Stimulated activated CD4-positive, alpha-beta T cell treated with anti-CD3 and anti-CD28 coated beads, Interleukin-12 subunit alpha, Interleukin-12 subunit beta, amount 100 ng/mL, for 4 hours (primary cell): Measurements from ENCODE around the gene GAD1.

Experiments used
- DNase-seq: peaks from one replicate; pipeline ENCODE4 v3.0.0-alpha.2; 2020

Gene GAD1

DNA sequence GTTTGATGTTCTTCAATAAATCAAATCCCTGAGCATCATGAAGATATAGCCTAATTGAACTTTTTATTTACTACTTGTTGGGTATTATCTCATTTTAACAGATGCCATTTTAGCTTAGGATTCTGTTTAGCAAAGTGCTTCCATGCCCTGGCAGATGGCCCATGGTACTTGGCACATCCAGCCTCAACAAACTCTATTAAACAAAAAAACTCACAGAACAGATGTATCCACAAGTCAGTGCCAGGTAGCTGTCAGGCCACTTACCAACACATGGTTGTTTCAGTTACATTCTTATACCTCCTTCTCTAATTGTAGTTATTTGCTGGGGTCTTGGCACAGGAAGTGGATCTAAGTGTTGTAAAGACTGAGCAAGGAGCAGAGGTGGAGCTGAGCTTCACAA, 29.6 kb downstream of the GAD1 start:
- DNase-seq, result no peak

DNA sequence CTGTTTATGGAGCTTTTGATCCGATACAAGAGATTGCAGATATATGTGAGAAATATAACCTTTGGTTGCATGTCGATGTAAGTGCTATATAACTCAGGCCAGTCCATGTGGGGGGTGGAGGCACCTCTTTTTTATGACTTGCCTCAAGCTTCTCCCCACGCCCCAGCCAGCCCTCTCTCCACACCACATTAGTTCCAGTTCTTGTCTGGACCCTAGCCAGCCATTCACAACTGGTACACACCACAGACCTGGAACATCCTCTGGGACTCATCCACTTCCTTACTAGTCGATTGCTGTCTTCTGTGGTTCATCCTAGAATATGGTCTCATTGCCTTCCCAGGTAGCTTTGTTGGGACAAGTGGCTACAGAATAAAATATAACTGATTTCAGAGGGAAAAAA, 31.0 kb downstream of the GAD1 start:
- DNase-seq, result no peak

DNA sequence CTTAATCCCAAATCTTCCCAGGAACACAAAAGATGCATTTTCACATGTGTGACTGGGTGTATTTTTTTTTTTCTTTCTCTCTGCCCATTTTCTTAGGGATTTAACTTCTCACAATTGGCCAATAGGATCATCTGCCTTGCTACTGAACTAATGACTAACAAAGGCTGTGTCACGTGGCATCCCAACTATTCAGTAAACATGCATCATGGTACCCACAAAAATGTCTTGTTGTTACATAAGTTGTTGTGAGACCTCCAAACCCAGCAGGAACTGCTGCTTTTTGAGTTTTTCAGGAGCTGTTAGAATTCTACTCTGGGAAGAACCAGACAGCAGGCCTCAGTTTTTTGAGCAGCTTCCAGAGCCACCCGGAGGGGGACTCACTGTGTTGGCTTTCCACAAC, 31.9 kb downstream of the GAD1 start:
- no peak for DNase-seq

DNA sequence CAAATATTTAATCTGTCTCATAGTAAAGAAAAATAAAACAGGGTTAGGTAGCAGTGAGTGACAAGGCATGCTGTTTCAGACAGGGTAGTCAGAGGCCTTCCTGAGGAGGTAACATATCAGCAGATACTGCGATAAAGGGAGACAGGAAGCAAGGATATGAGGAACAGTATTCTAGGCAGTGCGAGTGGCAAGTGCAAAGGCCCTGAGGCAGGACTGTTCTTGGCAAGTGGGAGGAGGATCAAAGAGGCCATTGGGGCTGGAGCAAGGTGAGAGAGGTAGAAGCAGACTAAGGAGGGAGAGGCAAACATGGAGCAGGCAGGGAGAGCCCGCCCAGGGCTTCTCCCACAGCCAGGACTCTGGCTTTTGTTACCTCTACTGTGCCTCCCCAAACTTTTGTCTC, 33.6 kb downstream of the GAD1 start:
- no peak for DNase-seq

DNA sequence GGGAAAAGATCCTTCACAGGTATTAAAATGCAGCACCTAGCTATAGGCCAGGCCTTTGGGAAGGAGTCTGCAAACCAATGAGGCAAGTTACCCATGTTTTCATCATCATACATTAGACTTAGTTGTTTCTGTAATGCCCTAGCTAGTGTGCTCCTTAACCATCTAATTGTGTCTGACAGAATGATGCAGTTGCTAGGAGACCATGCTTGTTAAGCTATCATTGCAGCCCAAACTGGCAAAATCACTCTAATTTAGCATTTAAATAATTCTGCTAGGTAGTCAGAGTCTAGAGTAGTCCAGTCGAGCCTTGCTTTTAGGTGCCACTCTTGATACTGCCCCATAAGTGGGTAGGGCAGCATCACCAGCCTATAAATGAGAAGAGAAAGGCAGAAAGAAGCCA, 34.9 kb downstream of the GAD1 start:
- no peak for DNase-seq

DNA sequence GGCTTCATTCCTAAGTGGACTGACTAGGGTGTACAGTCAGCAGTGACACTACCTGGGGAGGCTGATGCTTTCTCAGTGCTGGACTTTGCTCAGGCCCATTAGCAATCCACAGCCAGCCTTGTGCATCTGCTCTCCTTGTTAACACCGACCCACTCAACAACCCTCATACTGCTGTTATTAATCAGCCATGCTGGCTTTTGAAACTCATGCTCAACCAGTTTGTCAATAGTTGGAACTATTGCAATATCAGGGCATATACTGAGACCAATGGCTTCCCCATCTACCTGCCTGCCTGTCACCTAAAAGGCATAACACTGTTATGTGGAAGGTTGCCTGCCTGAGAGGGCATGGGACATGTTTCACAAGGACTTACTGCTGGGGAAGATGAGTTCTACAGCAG, 39.4 kb downstream of the GAD1 start:
- DNase-seq, result no peak

DNA sequence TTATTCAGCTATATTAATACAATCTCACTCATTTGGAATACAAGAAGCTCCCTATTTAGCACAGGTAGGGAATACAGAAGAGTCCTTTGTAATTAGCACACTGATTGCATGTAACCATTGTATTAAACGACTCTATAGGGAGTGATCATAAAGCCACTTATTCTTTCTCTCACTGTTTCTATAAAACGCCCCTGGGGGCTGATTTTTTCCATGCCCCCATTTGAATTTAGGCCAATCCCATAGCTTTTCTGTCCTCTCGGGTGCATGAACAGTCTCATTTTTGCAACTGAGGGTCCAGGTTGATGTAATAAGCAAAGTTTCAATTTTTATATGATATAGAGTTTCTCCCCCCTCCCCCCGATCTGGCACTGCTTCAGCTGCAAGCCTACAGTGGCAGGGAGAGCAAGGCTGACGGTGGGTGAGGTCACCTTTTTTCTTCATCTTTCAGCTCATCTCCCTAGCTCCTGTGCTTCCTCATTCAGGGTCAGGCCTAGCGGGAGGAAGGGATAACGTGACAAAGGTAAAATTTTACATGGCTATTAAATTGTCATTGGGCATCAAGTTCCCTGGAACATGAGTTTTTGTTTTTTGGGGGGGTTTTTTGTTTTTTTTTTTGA, 45.7 kb downstream of the GAD1 start:
- no peak for DNase-seq

DNA sequence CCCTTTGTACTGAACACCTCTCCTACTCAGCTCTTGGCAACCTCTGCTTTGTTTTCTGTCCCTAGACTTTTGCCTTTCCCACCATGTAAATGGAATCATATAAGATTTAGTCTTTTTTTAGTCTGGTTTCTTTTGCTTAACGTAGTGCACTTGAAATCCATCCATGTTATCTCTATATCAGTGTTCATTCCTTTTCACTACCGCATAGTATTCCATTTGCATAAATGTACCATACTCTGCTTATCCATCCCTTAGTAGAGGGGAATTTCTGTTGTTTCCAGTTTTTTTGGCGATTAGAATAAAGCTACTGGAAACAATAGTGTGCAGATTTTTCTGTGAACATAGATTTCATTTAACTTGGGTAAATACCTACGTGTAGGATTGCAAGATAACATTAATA, 46.4 kb downstream of the GAD1 start:
- no peak for DNase-seq

DNA sequence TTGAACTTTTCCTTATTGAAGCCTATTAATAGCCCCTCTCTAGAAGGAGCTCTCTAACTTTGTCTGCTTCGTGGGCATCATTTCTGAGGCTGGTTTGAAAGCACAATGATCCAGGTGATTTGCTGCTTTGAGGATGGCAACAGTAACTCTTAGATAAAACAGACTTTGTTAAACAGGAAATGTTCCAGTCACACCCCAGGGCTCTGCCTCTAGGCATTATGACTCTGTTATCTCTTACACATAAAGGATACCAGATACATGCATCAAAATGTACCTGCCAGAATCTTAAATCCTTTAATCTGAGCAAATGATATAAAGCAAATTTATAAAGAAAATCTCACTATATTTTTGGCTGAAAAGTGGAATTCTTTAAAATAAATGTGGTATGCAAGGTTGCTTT, 52.3 kb downstream of the GAD1 start:
- no peak for DNase-seq

DNA sequence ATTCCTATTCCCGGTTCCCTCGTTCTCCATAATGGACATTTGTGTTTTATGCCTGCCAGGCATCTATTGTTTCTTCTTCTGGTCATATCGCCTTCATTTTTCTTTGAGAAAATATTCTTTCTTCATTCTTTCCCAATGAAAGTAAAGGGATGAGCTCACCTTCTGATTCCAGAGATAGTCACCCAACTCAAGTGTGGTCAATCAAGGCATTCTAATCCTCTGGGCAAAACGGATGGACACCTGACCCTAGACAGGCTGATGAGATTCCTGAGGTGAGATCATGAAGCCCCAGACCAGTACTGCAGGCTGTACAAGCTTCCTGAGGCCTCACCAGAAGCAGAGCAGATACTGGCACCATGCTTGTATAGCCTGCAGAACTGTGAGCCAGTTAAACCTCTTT, 52.8 kb downstream of the GAD1 start:
- no peak for DNase-seq

DNA sequence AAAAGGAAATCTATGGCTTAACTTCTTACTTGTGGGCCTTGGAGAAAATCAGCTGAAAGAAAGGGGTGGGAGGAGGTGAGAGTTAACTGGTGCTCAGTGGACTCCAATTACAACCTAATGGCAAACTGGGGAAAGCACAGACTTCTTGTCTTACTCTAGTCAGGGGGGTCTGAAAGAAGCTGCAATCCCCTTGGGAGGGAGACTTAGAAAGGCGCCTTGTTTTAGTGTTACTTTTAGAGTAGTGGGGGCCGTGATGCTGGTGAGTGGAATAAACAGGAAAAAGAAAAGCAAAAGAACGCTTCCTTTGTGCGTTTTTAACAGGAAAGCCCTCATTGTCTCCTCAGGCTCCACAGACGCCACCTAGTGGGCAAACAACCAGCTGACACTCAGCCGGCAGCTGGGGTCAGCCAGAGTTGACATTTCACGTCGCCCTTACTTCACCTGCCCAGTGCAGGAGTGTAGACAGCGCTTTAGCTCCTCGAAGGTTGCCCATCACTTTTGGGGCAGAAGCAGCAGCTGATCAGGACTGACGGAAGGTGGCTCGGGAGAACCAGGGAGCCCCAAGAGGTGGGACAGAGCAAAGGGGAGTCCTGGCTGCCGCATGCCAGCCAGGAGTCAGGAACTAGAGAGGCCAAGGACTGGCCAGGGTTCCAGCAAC, 56.5 kb downstream of the GAD1 start:
- peak; percentile 67 for DNase-seq

DNA sequence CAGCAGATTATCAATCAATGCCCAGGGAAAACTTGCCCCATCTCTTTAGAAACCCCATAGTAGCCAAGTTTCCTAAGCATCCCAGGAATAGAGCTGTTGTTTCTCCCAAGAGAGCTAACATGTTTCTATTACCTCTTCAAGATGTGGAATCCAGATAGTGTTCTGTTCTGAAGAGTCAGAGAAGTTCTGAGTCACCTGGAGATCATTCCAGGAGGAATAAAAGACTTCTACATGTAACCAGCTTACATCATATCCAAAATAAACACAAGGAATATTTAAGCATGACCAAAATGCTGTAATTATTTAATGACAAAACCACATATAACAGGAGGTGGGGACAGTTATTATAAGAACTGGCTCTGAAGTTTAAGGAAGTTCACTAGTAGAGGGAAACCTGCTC, 61.4 kb downstream of the GAD1 start:
- DNase-seq, result no peak

DNA sequence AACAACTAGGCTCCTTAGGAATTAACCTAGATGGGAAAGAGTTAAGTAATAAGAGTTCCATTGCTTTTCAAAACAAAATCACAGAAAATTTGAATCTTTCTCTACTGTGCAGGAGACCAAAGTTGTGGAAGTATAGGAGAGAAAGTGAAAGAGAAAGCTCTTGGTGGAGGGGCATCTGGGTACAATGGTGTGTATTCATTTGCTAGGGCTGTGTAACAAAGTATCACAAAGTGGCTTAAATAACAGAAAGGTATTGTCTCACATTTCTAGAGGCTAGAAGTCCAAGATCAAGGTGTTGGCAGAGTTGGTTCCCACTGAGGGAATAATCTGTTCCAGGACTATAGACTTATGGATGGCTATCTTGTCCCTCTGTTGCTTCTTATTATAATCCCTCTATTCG, 61.8 kb downstream of the GAD1 start:
- no peak for DNase-seq

DNA sequence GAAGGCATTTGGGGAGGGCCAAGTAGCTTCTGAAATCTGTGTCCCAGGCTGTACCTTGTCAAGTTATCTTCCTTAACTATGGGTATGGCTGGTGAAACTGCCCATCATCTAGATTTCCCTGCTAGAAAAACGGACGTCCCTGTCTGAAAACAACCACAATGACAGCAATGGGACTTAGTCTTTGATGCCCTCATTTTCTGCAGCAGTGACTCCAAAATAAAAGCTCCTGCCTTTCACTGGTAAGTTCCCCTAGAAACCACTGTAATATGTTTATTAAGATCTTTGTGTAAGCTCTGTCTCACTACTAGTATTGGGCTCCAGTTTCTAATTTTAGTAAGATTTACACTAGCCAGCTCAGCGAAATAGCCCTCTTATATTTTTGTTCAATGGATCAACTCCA, 65.2 kb downstream of the GAD1 start:
- no peak for DNase-seq

DNA sequence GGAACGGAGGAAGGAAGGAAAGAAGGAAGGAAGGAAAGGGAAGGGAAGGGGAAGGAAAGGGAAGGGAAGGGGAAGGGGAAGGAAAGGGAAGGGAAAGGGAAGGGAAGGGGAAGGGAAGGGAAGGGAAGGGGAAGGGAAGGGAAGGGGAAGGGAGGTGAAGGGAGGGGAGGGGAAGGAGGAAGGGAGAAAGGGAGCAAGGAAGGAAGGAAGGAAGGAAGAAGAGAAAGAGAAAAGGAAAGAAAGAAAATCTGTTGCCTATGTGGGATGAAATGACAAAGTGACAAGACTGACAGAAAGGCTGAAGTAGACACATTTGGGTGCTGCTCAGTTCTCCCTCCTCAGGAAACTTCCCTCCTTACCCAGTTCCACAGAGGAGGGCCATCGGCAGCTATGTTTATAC, 66.1 kb downstream of the GAD1 start:
- no peak for DNase-seq

DNA sequence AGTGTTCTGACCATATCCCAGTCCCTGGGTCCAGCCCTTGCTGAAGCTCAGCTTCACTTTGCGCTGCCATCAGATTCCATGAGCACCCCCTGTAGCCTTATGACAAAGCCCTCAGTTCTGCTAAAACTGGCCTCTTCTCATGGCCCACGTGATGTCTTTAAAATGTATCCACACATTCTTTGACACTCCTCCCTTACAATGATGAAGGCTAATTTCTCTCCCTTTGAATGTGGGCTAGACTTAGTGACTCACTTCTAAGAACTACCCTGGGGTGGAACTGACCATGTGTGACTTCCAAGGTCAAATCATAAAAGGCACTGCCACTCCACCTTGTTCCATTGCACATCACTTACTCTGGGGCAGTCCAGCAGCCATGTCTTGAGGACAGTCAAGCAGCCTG, 67.0 kb downstream of the GAD1 start:
- DNase-seq, result no peak

DNA sequence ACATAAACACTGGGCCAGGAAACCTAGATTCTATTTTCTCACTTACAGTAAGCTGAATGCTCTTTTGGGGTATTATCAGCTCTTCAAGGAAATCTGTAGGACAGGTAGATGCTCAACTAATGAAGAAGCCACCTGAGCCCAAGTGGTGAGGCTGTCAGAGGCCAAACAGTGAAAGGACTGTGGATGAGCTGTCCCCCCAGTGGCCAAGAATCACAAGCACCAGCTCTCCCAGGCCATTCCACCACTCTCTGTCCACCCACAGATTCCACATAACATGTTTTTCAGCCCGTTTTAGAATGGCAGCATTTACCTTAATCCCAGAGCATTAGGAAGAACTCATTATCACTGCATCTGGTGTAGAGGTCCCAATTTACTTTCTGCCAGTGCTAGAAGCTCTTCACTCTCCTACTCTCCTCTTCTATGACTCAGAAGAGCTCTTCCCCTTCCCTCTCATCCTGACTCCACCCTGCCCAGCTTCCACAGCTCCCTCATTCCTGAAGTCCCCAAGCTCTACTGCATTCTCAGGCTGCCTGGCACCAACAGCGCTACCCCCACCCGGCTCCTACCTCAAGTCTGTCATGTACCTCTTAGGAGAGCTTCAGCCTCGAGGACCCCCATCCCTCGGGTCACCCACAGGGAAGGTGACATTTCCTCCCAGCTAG, 68.6 kb downstream of the GAD1 start:
- DNase-seq, result no peak

DNA sequence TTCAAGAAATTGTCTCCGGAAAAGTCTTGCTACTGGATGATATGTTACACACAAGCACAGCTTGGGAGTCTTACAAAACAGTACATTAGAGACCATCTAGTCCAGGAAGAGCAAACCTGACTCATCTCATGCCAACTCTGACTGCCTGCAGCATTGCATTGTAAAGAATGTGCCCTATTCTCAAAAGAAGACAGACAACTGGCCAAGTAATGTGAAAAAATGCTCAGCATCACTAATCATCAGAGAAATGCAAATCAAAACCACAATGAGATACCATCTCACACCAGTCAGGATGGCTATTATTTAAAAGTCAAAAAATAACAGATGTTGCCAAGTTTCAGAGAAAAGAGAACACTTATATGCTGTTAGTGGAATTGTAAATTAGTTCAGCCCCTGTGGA, 69.7 kb downstream of the GAD1 start:
- no peak for DNase-seq

DNA sequence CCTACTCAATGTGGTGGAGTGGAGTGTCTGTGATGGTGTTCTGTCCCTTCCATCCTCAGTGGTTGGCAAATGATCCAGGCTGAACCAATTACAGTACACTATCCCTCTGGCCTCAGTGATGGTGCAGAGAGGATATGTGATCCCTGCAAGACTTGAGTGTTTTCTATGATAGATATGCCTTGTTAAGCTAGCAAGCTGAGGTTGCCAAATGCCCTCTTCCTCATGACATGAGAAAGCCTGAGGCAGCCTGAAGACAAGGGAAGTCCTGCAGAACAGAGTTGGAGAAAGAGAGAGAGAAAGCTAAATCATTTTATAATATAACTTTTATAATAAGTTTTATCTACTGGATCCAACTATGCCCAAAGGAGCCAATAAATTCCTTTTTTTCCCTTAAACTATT, 70.8 kb downstream of the GAD1 start:
- DNase-seq, result no peak

DNA sequence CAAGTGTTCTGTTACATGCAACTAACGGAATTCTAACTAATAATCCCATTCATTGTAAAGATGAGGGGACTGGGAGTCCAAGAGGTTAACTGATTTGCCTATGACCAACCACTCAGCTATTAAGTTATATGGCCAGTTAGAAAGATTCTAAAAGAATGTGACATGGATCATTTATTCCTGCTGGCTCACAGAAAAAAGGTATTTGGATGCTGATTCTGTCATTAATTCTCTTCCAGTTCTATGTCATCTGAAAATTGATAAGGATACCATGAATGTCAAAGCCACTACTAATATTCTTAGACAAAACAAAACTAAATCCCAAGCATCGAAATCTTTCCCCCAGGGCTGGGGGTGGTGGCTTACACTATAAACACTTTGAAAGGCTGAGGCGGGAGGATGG, 71.2 kb downstream of the GAD1 start:
- DNase-seq, result no peak

DNA sequence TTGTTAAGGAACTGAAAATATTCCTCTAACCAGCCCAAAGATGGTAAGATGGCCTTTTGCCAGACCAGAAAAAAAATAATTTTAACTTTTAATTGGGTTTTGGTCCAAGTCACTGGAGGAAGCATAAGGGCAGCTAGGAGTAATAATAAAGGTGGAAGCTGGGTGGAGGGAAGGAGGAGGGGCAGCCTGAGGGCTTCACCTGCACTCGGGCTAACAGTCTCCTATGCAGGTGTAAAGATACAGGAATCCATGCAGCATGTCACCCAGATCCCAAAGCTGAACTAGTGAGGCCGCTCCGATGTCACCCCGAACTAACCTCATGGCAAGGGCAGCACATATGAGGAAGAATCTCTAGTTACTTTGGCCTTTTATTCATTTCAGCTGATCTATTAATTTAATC, 75.2 kb downstream of the GAD1 start:
- no peak for DNase-seq

DNA sequence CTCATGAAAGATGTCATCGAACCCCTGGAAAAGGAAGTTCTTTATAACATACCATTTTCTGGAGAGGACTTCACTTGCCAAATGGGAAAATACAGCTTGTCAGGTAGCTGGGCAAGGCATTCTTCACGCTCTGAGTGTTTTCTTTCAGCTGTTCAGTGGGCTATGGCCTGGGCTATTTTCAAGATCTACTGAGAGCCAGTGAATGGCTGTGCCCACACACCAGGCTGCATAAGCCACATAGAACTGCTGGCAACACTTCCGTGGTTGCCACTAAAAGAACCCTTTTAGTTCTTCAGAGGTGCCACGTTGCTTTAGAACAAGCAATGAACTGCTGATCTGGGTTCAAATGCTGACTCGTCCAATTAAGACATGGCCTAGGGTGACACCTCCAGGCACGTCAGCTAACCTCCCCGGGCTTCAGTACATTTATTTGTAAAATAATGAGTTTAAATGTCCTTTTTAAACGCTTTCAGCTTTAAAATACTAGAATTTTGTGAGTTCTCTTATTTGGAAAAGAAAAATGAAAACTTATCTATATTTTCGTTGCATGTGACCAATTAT, 75.8 kb downstream of the GAD1 start:
- DNase-seq, result no peak

DNA sequence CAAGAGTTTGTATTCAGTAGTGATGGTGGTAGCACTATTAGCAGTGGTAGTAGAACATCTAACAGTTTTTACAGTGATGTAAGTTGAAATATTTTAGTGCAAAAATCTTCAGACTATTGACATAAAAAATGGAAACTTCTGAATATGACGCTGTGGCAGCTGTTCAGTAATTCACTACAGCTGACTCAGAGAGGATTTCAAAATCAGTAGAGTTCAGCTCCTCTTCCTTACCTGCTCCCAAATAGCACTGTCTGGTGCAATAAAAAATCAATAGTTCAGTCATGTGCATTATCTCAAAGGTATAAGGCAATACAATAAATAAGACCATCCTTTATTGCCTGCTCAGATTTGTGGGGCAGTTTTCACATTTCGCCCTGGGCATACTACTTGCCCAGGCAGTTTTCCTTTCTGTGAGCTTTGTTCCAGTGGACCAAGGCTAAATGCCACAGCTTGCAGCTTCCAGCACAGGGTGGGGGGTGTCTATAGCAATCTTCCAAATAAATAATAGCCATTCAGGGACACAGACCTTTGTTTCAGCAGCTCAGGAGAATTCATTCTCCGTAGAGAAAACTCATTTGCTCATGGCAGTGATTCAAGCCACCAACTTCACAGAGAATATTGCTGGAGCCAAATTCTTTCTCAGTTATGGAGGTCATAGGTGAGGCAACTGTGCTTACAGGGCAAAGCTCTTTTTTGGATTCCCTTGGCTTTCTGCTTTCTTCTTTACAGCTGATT, 78.5 kb downstream of the GAD1 start:
- no peak for DNase-seq

DNA sequence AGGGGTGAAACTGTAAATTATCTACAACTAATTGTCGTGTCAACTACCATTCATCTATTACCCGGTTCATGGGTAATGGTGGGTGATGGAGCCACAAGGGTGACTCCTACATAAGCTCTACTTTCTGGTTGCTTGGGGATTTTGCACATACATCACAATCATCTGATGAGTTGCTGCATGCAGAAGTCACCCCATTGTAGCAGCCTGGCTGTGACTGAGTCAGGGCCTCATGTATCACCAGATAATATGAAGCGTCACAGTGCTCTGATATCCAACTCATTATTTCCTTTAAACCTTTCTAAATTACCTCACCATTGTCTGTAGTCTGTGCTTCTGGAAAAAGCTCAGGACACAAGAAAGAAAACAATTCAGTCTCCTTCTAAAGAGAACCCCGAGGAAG, 79.9 kb downstream of the GAD1 start:
- no peak for DNase-seq
